ENCODE measurements around the gene CGNL1.
A peak's percentile ranks its signal among the peaks of the same experiment; 100 is the strongest.

The CGNL1 gene

DNA sequence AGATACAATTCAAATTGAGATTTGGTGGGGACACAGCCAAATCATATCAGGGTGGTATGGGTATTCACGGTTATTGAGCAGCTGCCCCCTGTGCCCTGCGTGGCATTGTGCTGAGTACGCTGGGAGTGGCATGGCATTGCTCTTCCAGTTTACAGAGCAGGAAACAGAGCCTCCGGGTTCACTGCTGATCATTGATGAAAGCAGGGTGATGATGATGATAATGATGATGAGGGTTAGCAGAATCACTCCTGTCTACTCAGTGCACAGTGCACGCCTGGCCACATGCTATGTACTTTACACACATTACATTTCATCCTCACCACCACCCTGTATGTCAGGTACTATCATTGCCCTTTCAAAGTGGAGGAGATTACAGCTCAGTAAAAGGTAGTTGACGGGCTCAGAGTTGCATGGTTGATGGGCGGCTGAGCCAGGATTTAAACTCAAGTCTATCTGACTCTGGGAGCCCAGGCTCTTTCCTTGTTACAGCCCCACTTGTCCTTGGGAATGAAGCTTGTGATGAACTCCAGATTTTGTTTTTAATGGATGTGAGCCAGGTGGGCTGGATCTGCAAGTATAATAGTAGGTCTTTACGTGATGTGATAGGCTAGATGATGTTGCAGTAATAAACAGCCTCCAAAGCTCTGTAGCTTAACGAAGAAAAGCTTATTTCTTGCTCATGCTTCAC lies 127.8 kb downstream of the CGNL1 start:
- in situ Hi-C loops (cut with HindIII; ENCODE audit: low pct_ligation_motif_present, low sequenced_read_pairs) = loop anchor here (25.0 kb wide), 1 partner anchor 167 kb away; no protein-coding TSS in a partner anchor
- Histone ChIP-seq H3K36me3 (replicated peaks) (no peaks in the 10 kb centered on the region), H3K27ac (no peak overlapping the region)

DNA sequence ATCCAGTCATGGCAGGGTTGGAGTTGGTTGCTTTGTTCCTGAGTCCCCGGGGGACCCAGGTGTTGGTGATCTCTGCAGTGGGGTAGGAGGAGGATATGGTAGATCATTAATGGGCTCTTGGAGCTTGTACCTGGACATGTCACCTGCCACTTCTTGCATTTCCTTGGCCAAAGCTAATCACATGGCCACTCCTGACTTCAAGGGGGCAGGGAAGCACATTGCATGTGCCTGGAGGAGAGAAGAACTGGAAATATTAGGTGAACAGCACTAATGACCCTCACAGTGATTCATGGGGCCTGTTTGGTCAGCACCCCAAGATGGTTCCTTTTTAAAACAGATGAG lies 128.3 kb downstream of the CGNL1 start:
- Histone ChIP-seq H3K4me3 (ENCODE audit: low read depth, low read length) (no peak overlapping the region), H3K27ac (peak overlapping the region; percentile 0), H3K27me3 (replicated peaks) (no peaks in the 10 kb centered on the region), H3K36me3 (replicated peaks) (no peaks in the 10 kb centered on the region)
- no peak for DNase-seq
- in situ Hi-C loops (cut with HindIII; ENCODE audit: low pct_ligation_motif_present, low sequenced_read_pairs) = loop anchor here (25.0 kb wide), 1 partner anchor 167 kb away; no protein-coding TSS in a partner anchor
- TF ChIP-seq, protein P1, sequence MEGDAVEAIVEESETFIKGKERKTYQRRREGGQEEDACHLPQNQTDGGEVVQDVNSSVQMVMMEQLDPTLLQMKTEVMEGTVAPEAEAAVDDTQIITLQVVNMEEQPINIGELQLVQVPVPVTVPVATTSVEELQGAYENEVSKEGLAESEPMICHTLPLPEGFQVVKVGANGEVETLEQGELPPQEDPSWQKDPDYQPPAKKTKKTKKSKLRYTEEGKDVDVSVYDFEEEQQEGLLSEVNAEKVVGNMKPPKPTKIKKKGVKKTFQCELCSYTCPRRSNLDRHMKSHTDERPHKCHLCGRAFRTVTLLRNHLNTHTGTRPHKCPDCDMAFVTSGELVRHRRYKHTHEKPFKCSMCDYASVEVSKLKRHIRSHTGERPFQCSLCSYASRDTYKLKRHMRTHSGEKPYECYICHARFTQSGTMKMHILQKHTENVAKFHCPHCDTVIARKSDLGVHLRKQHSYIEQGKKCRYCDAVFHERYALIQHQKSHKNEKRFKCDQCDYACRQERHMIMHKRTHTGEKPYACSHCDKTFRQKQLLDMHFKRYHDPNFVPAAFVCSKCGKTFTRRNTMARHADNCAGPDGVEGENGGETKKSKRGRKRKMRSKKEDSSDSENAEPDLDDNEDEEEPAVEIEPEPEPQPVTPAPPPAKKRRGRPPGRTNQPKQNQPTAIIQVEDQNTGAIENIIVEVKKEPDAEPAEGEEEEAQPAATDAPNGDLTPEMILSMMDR (IDR thresholded peaks at IDR 0.05; ENCODE audit: low read depth, low read length, missing control alignments) = no peak

More for the DNA sequence above, 127.8 kb downstream of the CGNL1 start:
- peak; percentile 48 for DNase-seq
- H3K4me3 ChIP-seq (ENCODE audit: low read depth, low read length) = no peak overlapping the region
- TF ChIP-seq, protein P1 (IDR thresholded peaks at IDR 0.05; ENCODE audit: low read depth, low read length, missing control alignments) = no peak
- no peaks in the 10 kb centered on the region for H3K27me3 ChIP-seq (replicated peaks)

DNA sequence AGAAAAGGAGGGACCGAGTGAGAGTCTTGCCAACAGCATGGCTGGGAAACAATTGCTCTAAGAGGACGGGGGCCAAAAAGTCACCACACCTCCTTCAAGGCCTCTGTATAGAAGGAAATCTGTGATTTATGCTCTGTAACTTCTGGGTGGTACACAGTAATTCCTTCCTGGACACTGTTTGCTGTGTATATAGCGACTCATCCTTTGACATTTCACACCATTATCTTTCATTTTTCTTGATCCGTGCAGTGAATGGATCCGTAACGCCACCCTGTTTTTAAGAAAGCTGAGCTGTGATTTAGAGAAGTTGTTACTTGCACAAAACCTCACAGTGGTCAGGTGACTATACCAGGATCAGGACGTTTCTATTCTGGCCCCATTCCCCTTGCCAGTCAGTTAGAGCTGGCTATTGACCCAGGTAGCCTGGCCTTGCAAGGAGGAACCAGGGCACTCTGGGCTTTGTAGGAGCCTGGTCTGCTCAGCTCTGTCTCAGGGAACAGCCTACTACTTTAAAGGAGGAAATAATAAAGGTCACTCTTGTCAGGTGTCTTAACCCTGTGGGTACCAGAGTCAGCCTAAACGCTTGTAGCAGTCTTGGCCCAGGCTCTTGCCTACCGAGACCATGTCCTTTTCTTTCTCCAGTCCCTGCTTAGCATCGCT lies 128.9 kb downstream of the CGNL1 start:
- TF ChIP-seq, protein P1 (IDR thresholded peaks at IDR 0.05; ENCODE audit: low read depth, low read length, missing control alignments) = no peak
- in situ Hi-C loops (cut with HindIII; ENCODE audit: low pct_ligation_motif_present, low sequenced_read_pairs) = loop anchor here (25.0 kb wide), 1 partner anchor 168 kb away; no protein-coding TSS in a partner anchor
- Histone ChIP-seq H3K4me3 (ENCODE audit: low read depth, low read length) (no peak overlapping the region), H3K27me3 (replicated peaks) (no peaks in the 10 kb centered on the region), H3K27ac (peak overlapping the region; percentile 85), H3K36me3 (replicated peaks) (no peaks in the 10 kb centered on the region)
- peak; percentile 34 for DNase-seq

DNA sequence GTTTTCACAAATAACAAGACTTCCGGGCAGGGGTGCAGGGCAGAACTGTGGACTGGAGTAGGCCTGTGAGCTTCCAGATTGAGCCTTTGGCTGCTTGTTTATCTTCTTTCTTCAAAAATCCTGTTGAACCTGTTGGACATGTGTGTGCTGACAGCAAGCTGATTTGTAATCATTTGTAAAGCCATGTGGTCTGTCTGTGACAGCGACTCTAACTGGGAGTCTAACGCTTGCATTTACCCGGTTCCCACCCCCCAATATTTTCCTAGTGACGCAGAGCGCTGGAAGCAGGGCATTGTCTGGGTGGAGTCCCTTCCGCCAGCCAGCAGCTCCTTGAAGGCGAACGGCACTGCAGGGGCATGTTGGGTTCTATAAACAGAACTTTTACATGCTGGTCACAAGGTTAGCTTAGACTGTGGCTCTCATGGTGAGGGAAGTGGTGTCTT lies 129.7 kb downstream of the CGNL1 start:
- Histone ChIP-seq H3K4me3 (ENCODE audit: low read depth, low read length) (no peak overlapping the region), H3K27ac (peak overlapping the region; percentile 85), H3K36me3 (replicated peaks) (no peaks in the 10 kb centered on the region), H3K27me3 (replicated peaks) (no peaks in the 10 kb centered on the region)
- TF ChIP-seq, protein P1 (IDR thresholded peaks at IDR 0.05; ENCODE audit: low read depth, low read length, missing control alignments) = no peak
- in situ Hi-C loops (cut with HindIII; ENCODE audit: low pct_ligation_motif_present, low sequenced_read_pairs) = loop anchor here (25.0 kb wide), 1 partner anchor 169 kb away; no protein-coding TSS in a partner anchor
- DNase-seq = peak; percentile 77

DNA sequence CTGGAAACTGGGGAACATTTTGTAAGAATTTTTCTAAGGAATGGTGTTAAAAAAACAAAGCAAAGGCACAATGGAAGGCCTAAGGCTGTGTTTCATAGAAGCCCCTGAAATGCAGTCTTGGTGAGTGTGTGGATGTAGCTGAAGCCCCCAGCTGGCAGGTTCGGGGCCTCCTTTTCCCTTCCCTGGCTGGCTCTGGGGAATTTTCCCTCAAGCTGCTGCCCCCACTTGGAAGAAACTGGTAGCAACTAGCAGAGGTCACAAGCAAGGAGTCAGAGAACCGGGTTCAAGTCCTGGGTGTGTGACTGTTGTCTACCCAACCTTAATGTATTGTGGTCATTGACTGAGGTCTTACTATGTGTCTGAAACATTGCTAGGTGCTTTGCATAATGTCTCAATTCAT lies 130.1 kb downstream of the CGNL1 start:
- DNase-seq = no peak
- Histone ChIP-seq H3K27me3 (replicated peaks) (no peaks in the 10 kb centered on the region), H3K27ac (peak overlapping the region; percentile 85), H3K36me3 (replicated peaks) (no peaks in the 10 kb centered on the region), H3K4me3 (ENCODE audit: low read depth, low read length) (no peak overlapping the region)
- TF ChIP-seq, protein P1 (IDR thresholded peaks at IDR 0.05; ENCODE audit: low read depth, low read length, missing control alignments) = peak; percentile 51
- in situ Hi-C loops (cut with HindIII; ENCODE audit: low pct_ligation_motif_present, low sequenced_read_pairs) = loop anchor here (25.0 kb wide), 1 partner anchor 169 kb away; no protein-coding TSS in a partner anchor

Data from brain microvascular endothelial cell (primary cell).